Progenitor cell of endocrine pancreas (in vitro differentiated cells): ENCODE data around the gene KLC3. TPM values are rescaled to one million over a fixed set of nuclear protein-coding genes. Genes with fewer than 3 reads are reported as not detected.
A peak's percentile ranks its signal among the peaks of the same experiment; 100 is the strongest.

Source experiments
- DNase-seq: peaks from one replicate; pipeline ENCODE4 v3.0.0; 2021; ENCODE audit warnings: low spot score; ENCODE audit not compliant: unreplicated experiment
- H3K27ac Mint-ChIP-seq: 2 replicates; pipeline ENCODE4 v1.8.0; 2021; ENCODE audit warnings: mild to moderate bottlenecking, moderate library complexity, mixed read lengths
- H3K27me3 Mint-ChIP-seq: 2 replicates; pipeline ENCODE4 v1.8.0; 2021; ENCODE audit warnings: mixed read lengths
- H3K36me3 Mint-ChIP-seq: 2 replicates; pipeline ENCODE4 v1.8.0; 2022; ENCODE audit warnings: mixed read lengths; ENCODE audit not compliant: insufficient read depth
- H3K4me1 Mint-ChIP-seq: 2 replicates; pipeline ENCODE4 v1.8.0; 2021; ENCODE audit warnings: low read depth, mixed read lengths
- H3K4me3 Mint-ChIP-seq: 2 replicates; pipeline ENCODE4 v1.8.0; 2021; ENCODE audit warnings: low read depth, mild to moderate bottlenecking, moderate library complexity, mixed read lengths
- H3K9me3 Mint-ChIP-seq: 2 replicates; pipeline ENCODE4 v1.8.0; 2021; ENCODE audit warnings: low read depth, mixed read lengths
- long read RNA-seq: library from polyadenylated mRNA; unstranded; transcript quantifications from one replicate; pipeline ENCODE4 v2.0.0, GENCODE V29; 2020
- total RNA-seq: library from RNA; stranded (reverse); gene quantifications from 2 replicates; pipeline ENCODE4 v1.2.1, GENCODE V29; 2021
- TF ChIP-seq, protein P1 (sequence below): fragments of 200-600 bp; sonication (generic); IDR thresholded peaks from one replicate; pipeline ENCODE4 v1.5.0; 2021; ENCODE audit warnings: antibody characterized with exemption, mild to moderate bottlenecking; ENCODE audit not compliant: unreplicated experiment

KLC3 gene
- total RNA-seq: 1.1 and 1.6 TPM in 2 replicates
- long read RNA-seq: 0 reads

GRCh38 chr19:45340232-45340898, at the start of gene KLC3:
Gene KLC3, plus strand, starts transcription at chr19:45340750. Its CDS starts 4,792 bp downstream, at chr19:45345542.
- H3K4me1 Mint-ChIP-seq: peaks cover 3% of the 10 kb centered on the region
- peaks cover 31% of the 10 kb centered on the region for H3K27me3 Mint-ChIP-seq
- no peaks in the 10 kb centered on the region for H3K36me3 Mint-ChIP-seq
- H3K4me3 Mint-ChIP-seq: peak within 1 kb of the TSS; percentile 45
- TF ChIP-seq, protein P1, sequence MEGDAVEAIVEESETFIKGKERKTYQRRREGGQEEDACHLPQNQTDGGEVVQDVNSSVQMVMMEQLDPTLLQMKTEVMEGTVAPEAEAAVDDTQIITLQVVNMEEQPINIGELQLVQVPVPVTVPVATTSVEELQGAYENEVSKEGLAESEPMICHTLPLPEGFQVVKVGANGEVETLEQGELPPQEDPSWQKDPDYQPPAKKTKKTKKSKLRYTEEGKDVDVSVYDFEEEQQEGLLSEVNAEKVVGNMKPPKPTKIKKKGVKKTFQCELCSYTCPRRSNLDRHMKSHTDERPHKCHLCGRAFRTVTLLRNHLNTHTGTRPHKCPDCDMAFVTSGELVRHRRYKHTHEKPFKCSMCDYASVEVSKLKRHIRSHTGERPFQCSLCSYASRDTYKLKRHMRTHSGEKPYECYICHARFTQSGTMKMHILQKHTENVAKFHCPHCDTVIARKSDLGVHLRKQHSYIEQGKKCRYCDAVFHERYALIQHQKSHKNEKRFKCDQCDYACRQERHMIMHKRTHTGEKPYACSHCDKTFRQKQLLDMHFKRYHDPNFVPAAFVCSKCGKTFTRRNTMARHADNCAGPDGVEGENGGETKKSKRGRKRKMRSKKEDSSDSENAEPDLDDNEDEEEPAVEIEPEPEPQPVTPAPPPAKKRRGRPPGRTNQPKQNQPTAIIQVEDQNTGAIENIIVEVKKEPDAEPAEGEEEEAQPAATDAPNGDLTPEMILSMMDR: no peak
- peak; percentile 57 for DNase-seq
- no peak within 1 kb of the TSS for H3K27ac Mint-ChIP-seq
- H3K9me3 Mint-ChIP-seq: no peaks in the 10 kb centered on the region

- Mint-ChIP-seq H3K27ac (peak overlapping the region; percentile 88), H3K27me3 (no peaks in the 10 kb centered on the region), H3K4me1 (no peaks in the 10 kb centered on the region), H3K36me3 (peaks cover 44% of the 10 kb centered on the region), H3K4me3 (no peak overlapping the region), H3K9me3 (no peaks in the 10 kb centered on the region)
- DNase-seq: no peak
- TF ChIP-seq, protein P1: no peak
These were observed 48.7 kb upstream of the KLC3 start for GRCh38 chr19:45291834-45292233.

GRCh38 chr19:45293682-45294081, 46.9 kb upstream of the KLC3 start:
- Mint-ChIP-seq H3K4me3 (no peak overlapping the region), H3K4me1 (no peaks in the 10 kb centered on the region), H3K27ac (no peak overlapping the region), H3K9me3 (no peaks in the 10 kb centered on the region), H3K36me3 (peaks cover 49% of the 10 kb centered on the region), H3K27me3 (no peaks in the 10 kb centered on the region)
- TF ChIP-seq, protein P1: no peak
- DNase-seq: no peak

DNA sequence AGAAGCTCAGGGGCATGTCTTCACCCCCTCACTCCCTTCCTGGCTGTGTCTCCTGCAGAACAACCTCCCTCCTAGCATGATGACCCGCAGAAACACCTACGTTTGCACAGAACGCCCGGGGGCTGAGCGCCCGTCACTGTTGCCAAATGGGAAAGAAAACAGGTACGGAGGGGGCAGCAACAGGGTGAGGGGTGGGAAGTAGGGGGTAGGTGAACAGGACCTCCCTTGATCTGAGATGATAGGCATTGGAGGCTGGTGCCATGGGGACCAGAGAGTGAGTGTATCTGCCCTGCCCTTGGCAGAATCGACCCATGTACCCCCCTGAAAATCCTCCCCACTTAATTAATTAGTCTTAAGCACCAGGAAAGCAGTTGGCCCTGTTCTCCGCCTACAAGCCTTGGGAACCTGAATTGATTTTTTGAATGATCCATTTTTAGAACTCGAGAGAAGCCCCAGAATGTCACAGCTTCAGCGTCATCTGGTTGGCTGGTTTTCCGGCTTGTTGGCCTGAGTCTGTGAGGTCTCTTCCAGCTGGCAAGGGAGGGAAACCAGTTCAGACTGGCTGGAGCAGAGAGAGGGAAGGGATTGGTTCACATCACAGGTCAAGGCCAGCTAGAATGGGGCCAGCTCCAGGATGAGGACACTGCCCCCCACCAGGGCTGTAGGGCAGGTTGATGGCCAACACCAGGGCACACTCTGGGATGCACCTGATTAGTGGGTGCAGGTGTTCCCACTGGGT, 46.1 kb upstream of the KLC3 start:
- Mint-ChIP-seq H3K36me3 (peaks cover 50% of the 10 kb centered on the region), H3K27me3 (no peaks in the 10 kb centered on the region), H3K4me1 (no peaks in the 10 kb centered on the region), H3K4me3 (no peak overlapping the region), H3K27ac (peak overlapping the region; percentile 31), H3K9me3 (no peaks in the 10 kb centered on the region)
- TF ChIP-seq, protein P1: no peak
- no peak for DNase-seq

DNA sequence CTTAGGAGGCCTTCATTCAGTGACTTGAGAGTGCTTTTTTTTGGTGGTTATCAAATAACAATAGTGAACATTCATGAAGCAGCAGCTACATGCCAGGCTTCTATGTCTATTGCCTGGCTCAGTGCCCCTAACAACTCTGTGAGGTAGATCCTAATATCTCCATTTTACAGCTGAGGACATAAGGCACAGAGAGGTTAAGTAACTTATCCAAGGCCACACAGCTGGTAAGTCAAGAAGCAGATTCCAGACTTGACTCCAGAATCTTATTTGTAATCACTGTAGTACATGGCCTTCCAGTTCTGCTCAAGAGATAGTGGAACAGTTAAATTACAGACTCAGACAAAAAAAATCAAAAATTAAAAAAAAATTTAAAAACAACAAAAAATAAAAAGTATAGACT, 44.7 kb upstream of the KLC3 start:
- H3K36me3 Mint-ChIP-seq: peaks cover 52% of the 10 kb centered on the region
- no peaks in the 10 kb centered on the region for H3K27me3 Mint-ChIP-seq

More for the DNA sequence above, 44.7 kb upstream of the KLC3 start:
- Mint-ChIP-seq H3K27ac (no peak overlapping the region), H3K9me3 (no peaks in the 10 kb centered on the region), H3K4me3 (no peak overlapping the region), H3K4me1 (no peaks in the 10 kb centered on the region)
- no peak for DNase-seq
- TF ChIP-seq, protein P1: no peak
